Esophagus (tissue), 2 donors: Measurements from ENCODE around the gene NTNG1. TPM values are rescaled to one million over a fixed set of nuclear protein-coding genes. Genes with fewer than 3 reads are reported as not detected.
"Not testable (repeated sequence)": the region's sequence is repeated elsewhere in the genome, so short reads cannot be mapped to it uniquely, and the experiment has no call there.

ENCODE experiments used
- H3K27ac ChIP-seq, 2 donors: one replicate each; pipeline ENCODE4 v1.5.1; 2013; ENCODE audit warnings: low read depth in 2 of 2, mild to moderate bottlenecking in 2 of 2, inconsistent platforms in 1 of 2, low read length in 1 of 2, moderate library complexity in 1 of 2
- H3K27me3 ChIP-seq, 2 donors: one replicate each; pipeline ENCODE4 v1.6.1; 2013; ENCODE audit warnings: low read length in 2 of 2, control low read depth in 1 of 2, mild to moderate bottlenecking in 1 of 2; ENCODE audit not compliant: insufficient read depth in 2 of 2, control insufficient read depth in 1 of 2
- H3K36me3 ChIP-seq, 2 donors: one replicate each; pipeline ENCODE4 v1.6.1; 2013; ENCODE audit warnings: low read length in 1 of 2; ENCODE audit not compliant: control insufficient read depth in 2 of 2, insufficient read depth in 2 of 2
- H3K4me1 ChIP-seq, 2 donors: one replicate each; pipeline ENCODE4 v1.6.1; 2013; ENCODE audit warnings: low read length in 1 of 2; ENCODE audit not compliant: control insufficient read depth in 2 of 2, insufficient read depth in 2 of 2
- H3K4me3 ChIP-seq, 2 donors: one replicate each; pipeline ENCODE4 v1.5.1; 2013; ENCODE audit warnings: low read length in 2 of 2, mild to moderate bottlenecking in 2 of 2, low read depth in 1 of 2, moderate library complexity in 1 of 2
- H3K9me3 ChIP-seq, 2 donors: one replicate each; pipeline ENCODE4 v1.6.1; 2013; ENCODE audit warnings: mild to moderate bottlenecking in 2 of 2, low read depth in 1 of 2, low read length in 1 of 2, moderate library complexity in 1 of 2; ENCODE audit not compliant: control insufficient read depth in 2 of 2, insufficient read depth in 1 of 2
- WGBS, 2 donors: extraction: QIAGEN DNeasy Blood & Tissue Kit; methylation state at CpG; one replicate each; pipeline ENCODE4 v1.1.7; 2013; 5-methylcytosine and 5-hydroxymethylcytosine counted together
- polyA plus RNA-seq, 2 donors: library from polyadenylated mRNA; stranded (reverse); fragments of 200-250 nt; gene quantifications; one replicate each; pipeline ENCODE4 v1.2.3, GENCODE V29; 2013
- donor health status: healthy with polysubstance abuse.
- donor health status: Bipolar disorder and iron deficiency.

The NTNG1 gene
- polyA plus RNA-seq, 2 donors = 0.05 TPM; not detected in 1

GRCh38 chr1:107158991-107159390, 18.2 kb downstream of the NTNG1 start:
- Histone ChIP-seq H3K27me3 (no peaks in the 10 kb centered on the region), H3K9me3 (peaks cover 0 to 1% of the 10 kb centered on the region in 2 donors), H3K4me3 (no peak overlapping the region), H3K4me1 (no peaks in the 10 kb centered on the region), H3K36me3 (no peaks in the 10 kb centered on the region), H3K27ac (no peak overlapping the region)
- whole genome bisulfite sequencing, 2 donors = 79 to 82% methylated on average over 3 of the region's 3 CpGs

GRCh38 chr1:107162745-107163144, 21.9 kb downstream of the NTNG1 start:
- H3K4me3 ChIP-seq = no peak overlapping the region
- no peaks in the 10 kb centered on the region for H3K4me1 ChIP-seq
- H3K9me3 ChIP-seq = peaks cover 0 to 5% of the 10 kb centered on the region in 2 donors
- H3K27ac ChIP-seq = no peak overlapping the region
- 53 to 57% methylated on average over 1 of the region's 1 CpG for WGBS, 2 donors
- H3K27me3 ChIP-seq = no peaks in the 10 kb centered on the region
- no peaks in the 10 kb centered on the region for H3K36me3 ChIP-seq

GRCh38 chr1:107164901-107165300, 24.1 kb downstream of the NTNG1 start:
- not testable (repeated sequence) for H3K4me1 ChIP-seq, H3K9me3 ChIP-seq, H3K36me3 ChIP-seq, H3K4me3 ChIP-seq, H3K27me3 ChIP-seq, H3K27ac ChIP-seq
- WGBS, 2 donors = 87 to 93% methylated on average over 9 of the region's 9 CpGs

- H3K9me3 ChIP-seq = peaks cover 0 to 2% of the 10 kb centered on the region in 2 donors
- H3K36me3 ChIP-seq = no peaks in the 10 kb centered on the region
- H3K4me1 ChIP-seq = no peaks in the 10 kb centered on the region
- H3K27ac ChIP-seq = no peak overlapping the region
- 73 to 83% methylated on average over 3 of the region's 3 CpGs for WGBS, 2 donors
- no peaks in the 10 kb centered on the region for H3K27me3 ChIP-seq
- H3K4me3 ChIP-seq = no peak overlapping the region
These were observed 28.8 kb downstream of the NTNG1 start for GRCh38 chr1:107169615-107170014.

GRCh38 chr1:107171333-107171732, 30.5 kb downstream of the NTNG1 start:
- Histone ChIP-seq H3K27ac (no peak overlapping the region), H3K4me3 (no peak overlapping the region), H3K27me3 (no peaks in the 10 kb centered on the region), H3K9me3 (no peaks in the 10 kb centered on the region), H3K4me1 (no peaks in the 10 kb centered on the region), H3K36me3 (no peaks in the 10 kb centered on the region)
- WGBS, 2 donors = 78 to 80% methylated on average over 5 of the region's 5 CpGs

GRCh38 chr1:107172450-107173170, 31.8 kb downstream of the NTNG1 start:
- no peaks in the 10 kb centered on the region for H3K27me3 ChIP-seq
- H3K9me3 ChIP-seq = no peaks in the 10 kb centered on the region
- no peaks in the 10 kb centered on the region for H3K36me3 ChIP-seq
- H3K27ac ChIP-seq = no peak overlapping the region
- WGBS, 2 donors = 75 to 76% methylated on average over 5 of the region's 5 CpGs
- no peaks in the 10 kb centered on the region for H3K4me1 ChIP-seq
- H3K4me3 ChIP-seq = no peak overlapping the region

- no peaks in the 10 kb centered on the region for H3K27me3 ChIP-seq
- H3K4me3 ChIP-seq = no peak overlapping the region
- WGBS, 2 donors = 35 to 44% methylated on average over 1 of the region's 1 CpG
- no peak overlapping the region for H3K27ac ChIP-seq
- H3K9me3 ChIP-seq = no peaks in the 10 kb centered on the region
- no peaks in the 10 kb centered on the region for H3K36me3 ChIP-seq
- H3K4me1 ChIP-seq = no peaks in the 10 kb centered on the region
These were observed 34.5 kb downstream of the NTNG1 start for GRCh38 chr1:107175102-107175909.

GRCh38 chr1:107181253-107181969, 40.6 kb downstream of the NTNG1 start:
- no peak overlapping the region for H3K4me3 ChIP-seq
- WGBS, 2 donors = 42 to 43% methylated on average over 5 of the region's 5 CpGs
- H3K4me1 ChIP-seq = no peaks in the 10 kb centered on the region
- H3K27me3 ChIP-seq = no peaks in the 10 kb centered on the region
- no peaks in the 10 kb centered on the region for H3K9me3 ChIP-seq
- no peaks in the 10 kb centered on the region for H3K36me3 ChIP-seq
- H3K27ac ChIP-seq = no peak overlapping the region

GRCh38 chr1:107183011-107183410, 42.2 kb downstream of the NTNG1 start:
- no peaks in the 10 kb centered on the region for H3K9me3 ChIP-seq
- no peaks in the 10 kb centered on the region for H3K27me3 ChIP-seq
- 74 to 76% methylated on average over 4 of the region's 4 CpGs for WGBS, 2 donors
- no peak overlapping the region for H3K27ac ChIP-seq
- H3K4me1 ChIP-seq = no peaks in the 10 kb centered on the region
- H3K4me3 ChIP-seq = no peak overlapping the region
- H3K36me3 ChIP-seq = no peaks in the 10 kb centered on the region
